ENCODE results near the gene MSLN.
"Not testable (repeated sequence)": the region's sequence is repeated elsewhere in the genome, so short reads cannot be mapped to it uniquely, and the experiment has no call there.

MSLN gene

DNA sequence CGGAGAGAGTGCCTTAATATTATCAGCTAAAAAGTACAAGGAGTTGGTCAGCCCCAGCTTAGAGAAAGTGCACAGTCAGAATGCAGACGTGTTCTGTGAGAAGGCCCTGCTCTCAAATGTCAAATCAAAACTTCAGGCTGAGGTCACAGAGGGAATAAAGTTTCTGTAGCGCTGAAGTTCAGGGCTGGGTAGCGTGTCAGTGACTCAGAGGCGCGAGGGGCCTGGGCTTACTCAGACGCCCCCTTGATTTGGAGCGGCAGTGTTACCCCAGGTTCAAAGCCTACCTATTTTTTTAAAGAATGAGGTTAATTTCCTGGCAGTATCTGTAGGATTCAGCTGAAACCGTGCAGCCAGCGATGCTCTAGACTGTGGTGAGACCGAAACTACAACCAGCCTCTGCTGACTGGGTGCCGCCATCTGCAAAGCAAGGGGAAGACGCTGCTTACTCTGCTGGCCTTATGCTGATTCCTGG is 24.5 kb upstream of the MSLN start:
- DNase-seq (ENCODE audit: low read depth), result no peak

DNA sequence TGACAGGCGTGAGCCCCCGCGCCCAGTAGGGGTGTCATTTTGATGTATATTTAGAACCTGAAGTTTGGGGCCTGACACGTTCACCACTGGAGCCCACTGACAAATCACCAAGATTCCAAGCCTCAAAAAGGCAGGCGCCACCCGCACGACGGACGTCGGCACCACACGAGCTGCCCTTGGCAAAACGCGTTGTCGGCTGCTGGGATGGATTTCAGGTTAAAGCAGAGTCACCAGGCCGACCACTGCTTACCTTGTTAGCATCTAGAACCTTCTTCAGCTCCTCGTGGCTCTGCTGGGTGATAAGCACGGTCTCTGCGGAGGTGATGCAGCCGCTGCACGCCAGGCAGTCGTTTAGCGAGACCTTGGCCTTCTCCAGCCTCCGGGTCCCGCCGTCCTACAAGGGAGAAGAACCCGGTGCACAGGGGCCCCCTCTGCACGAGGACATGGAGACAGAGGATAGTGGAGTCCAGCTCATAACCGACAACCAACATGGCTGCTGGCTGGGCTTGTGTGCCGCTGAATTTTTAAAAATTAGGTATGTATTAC is 23.5 kb upstream of the MSLN start:
- no peak for DNase-seq (ENCODE audit: low read depth)

DNA sequence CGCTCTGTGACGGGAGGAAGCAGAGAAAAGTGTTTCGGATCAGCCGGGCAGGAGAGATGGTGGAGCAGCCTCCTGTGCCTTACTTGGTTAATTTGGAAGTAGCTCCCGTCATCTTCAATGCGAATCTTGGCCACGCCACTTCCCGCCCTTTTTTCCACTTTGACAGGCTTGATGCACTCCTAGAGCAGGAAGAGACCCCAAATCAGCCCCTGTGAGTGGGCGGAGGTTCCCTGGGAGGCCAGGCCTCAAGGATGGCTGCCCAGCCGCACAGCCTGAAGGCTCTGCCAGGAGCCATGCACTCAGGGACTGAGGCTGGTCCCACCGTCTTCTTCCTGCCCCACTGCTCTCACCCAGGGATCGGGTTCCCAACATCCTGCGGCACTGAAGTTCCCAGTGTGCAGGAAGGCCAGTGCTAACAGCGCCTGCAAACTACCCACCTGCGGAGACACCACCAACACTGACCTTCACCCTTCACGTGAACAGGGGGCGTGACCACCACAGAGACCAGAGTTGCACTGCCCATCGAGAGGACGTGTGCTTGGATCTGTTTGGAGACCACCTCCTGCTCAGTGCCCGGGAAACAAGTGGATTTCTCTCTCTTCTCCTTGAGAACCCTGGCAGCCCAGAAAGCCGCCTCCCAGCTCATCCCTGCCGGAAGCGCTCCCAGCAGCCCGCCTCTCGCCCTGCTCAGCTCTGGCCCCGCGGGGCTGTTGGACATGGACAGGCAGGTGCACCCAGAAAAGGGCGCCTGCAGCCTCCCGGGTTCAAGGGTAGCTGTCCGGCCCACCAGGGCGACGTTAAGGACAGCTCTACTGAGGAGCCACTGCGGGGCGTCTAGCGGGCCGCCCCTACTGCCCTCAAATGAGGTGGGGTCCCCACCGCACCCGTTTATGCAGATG is 20.7 kb upstream of the MSLN start:
- no peak for DNase-seq (ENCODE audit: low read depth)

DNA sequence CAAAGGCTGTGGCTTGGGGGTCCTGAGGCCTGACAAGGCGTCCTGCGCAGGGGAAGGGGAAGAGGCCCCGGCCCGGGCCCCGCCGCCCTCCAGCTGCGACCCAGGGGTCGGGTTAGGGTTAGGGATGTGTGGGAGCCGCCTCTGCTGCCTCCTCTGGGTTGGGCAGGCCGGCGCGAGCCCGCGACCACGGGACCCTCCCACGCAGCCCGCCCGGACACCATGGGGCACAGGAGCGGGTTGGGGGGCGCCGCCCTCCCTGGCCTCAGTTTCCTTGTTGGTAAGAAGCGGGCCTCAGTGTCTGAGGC is 20.1 kb upstream of the MSLN start:
- DNase-seq (ENCODE audit: low read depth), result no peak

DNA sequence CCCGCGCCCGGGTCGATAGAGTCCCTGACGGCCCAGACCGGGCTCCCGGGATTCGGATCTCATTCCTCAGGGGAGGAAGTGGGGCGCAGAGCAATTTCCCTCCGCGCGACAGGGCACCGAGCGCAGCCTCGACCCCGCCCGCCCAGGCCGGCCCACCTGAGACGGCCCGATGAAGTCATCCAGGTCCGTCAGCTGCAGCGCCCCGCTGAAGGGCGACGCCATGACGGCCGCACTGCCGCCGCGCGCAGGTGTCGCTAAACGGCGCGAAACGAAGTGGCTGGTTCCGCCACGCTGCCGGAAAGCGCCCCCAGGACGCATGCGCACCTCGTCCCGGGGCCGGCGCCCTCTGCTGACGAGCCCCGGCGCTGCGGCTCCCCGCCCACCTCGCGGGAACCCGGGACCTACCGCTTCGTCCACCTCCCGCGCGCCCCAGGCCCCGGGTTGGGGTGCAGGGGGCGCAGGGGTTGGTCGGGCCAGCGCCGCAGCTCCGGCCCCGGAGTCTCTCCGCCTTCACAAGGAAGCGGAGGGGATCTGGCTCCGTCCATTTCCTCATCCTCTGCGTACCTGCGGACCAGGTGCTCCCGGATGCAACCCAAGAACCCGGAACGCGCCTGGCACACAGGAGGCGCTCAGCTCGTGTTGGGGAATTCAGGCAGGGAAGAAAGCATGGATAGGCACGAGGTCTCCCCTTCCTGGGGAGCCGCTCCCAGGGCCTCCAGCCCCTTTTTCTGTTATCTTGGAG is 19.6 kb upstream of the MSLN start, which contains the start of gene CIAO3:
Gene CIAO3, minus strand, starts transcription at position 234 of the 742 bp plus-strand sequence. Its CDS starts 12 bp downstream, at position 222.
- peak; percentile 86 for DNase-seq (ENCODE audit: low read depth)

DNA sequence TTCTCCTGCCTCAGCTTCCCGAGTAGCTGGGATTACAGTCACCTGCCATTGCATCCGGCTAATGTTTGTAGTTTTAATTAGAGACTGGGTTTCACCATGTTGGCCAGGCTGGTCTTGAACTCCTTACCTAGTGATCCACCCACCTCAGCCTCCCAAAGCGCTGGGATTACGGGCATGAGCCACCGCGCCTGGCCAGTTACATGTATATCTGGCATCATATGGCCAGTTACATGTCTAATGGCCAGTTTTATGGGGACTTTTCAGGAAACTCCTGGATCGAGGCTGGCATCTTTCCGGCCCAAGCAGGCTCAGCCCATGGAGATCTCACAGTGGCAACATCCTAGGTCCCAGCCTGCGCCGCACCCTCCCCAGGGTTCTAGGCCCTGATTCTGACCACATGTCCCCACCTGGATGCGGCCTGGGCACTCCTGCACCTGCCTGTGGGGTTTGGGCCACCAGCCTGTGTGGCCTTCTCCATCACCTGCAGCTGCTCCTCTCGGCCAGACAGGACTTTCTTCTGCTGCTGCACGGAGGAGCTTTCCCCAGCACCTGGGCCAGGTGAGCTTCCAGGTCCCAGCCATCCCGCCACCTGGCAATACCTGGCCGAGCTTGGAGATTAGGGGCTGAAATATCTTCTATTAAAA is 18.4 kb upstream of the MSLN start:
- DNase-seq (ENCODE audit: low read depth), result no peak

DNA sequence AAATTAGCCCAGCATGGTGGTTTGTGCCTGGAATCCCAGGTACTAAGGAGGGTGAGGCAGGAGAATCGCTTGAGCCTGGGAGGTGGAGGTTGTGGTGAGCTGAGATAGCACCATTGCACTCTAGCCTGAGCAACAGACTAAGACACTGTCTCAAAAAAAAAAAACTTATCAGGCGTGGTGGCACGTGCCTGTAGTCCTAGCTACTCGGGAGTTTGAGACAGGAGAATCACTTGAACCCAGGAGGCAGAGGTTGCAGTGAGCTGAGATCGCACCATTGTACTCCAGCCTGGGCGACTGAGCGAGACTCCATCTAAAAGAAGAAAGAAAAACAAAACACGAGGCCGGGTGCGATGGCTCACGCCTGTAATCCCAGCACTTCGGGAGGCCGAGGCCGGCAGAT is 17.6 kb upstream of the MSLN start:
- DNase-seq (ENCODE audit: low read depth), result not testable (repeated sequence)

DNA sequence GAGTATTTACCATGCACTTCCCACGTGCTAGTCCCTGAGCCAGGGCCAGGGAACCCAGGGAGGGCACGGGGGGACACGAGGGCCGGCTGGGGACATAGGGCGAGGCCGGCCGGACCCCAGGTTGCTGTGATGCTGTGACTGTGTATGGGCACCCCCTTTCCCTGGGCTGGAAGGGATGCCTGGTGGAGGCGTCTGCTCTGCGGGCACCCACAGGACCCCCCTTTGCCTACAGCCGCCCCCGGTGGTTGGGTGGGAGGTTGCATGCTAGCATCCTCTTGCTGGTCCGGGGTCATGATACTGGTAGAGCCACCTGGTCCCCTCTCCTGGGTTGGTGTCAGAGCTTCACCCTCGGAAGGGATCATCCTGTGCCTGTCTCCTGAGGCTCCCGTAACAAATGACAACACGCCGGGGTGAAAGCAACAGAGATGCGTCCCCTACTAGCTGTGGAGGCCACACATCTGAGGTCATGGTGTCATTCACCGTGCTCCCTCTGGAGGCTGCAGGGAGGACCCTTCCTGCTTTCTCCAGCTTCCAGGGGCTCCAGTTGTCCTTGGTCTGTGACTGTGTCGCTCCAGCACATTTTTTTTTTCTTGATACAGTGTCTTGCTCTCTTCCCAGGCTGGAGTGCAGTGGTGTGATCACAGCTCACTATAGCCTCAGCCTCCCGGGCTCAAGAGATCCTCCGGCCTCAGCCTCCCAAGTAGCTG is 16.6 kb upstream of the MSLN start:
- DNase-seq (ENCODE audit: low read depth), result no peak

DNA sequence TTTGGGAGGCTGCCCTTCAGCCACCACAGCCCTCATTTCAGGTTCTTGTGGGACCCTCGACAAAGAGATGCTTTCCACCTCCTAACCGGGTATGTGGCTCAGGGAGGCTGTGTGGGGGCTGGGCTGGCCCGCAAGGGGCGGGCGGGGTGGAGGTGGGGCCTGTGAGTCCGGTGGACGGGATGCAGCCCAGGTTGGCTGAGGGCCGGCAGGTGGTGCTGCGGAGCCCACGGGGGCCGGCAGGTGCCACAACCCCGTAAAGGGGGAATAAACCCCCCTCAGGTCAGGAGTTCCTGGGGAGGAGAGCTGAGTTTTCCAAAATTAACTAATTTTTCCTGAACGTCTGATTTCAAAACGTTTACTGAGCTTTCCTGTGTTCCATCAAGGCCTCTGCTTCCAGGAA is 14.8 kb upstream of the MSLN start:
- DNase-seq (ENCODE audit: low read depth), result no peak

DNA sequence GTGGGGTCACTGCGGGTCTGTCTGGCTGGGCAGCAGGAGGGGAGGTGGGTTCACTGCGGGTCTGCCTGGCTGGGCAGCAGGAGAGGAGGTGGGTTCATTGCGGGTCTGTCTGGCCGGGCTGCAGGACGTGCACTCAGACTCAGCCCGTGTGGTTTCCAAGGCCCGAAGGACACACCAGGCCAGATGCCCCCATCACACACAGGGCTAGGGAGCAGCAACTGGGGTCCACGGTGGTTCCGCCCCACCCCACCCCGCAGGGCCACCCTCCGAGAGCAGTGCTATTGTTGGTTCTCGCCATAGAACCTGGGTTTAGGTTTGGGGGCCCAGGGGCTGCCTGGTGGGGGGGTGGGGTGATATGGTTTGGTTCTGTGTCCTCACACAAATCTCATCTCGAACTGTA is 13.9 kb upstream of the MSLN start:
- no peak for DNase-seq (ENCODE audit: low read depth)

DNA sequence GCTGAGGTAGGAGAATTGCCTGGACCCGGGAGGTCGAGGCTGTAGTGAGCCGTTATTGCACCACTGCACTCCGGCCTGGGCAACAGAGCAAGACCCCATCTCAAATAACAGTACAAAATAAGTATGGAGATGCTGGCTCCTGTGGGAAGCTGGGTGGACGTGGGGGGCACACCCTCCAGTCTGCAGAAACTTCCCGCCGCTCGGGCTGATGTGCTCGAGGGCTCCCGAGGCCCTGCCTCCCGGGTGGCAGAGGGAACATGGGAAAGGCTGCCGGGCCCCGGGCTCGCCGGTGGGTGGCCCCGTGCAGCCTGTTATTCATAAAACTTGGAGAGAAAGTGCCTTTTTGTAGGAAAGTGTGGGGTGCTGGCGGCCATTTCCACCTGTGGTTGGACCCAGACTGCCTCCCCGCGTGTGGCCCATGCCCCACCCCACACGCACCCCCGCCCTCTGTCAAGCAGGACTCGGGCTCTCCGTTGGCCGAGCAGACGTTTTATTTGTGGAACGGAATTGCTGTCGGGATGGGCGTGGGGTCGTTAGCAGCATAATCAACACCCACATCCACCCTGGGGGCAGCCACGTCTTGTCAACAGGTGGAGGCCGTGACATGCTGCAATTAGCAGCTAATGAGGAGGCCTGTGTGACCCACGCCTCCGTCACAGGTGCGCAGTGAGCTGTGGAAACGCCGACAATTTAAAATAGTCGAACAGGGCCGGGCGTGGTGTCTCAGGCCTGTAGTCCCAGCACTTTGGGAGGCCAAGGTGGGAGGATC is 12.4 kb upstream of the MSLN start:
- DNase-seq (ENCODE audit: low read depth), result no peak

DNA sequence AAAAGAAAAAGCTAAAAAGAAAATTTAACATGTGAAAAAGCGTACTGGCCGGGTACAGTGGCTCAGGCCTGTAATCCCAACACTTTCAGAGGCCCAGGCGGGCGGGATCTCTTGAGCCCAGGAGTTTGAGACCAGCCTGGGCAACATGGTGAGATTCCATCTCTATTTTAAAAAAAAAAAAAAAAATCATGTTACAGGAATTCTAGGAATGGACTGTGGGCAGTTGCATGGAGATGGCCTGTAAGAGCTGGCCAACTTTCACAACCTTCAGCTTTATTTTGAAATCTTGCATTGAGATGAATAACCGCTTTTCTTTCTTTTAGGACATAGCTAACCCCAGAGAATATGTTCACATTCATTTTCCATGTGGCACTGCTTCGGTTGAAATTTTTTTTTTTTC is 11.5 kb upstream of the MSLN start:
- peak; percentile 98 for DNase-seq (ENCODE audit: low read depth)

DNA sequence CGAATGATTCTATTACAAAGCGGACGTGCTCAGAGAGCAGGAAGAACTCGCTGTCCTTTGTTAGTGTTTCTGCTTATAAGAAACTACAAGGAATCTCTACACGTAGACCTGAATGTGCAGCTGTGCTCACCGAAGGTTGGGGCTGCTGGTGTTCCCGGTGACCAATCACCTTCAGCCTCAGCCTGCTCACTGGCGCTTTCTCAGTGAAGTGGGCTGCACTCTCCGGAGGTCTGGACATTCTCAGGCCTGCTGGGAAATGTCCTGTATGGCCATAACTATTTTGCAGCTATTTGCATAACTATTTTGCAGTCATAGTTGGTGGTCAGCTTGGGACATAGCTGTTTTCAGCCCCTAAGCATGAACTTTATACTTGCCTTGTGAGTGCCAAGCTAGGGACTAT is 10.0 kb upstream of the MSLN start:
- DNase-seq (ENCODE audit: low read depth), result peak; percentile 68

DNA sequence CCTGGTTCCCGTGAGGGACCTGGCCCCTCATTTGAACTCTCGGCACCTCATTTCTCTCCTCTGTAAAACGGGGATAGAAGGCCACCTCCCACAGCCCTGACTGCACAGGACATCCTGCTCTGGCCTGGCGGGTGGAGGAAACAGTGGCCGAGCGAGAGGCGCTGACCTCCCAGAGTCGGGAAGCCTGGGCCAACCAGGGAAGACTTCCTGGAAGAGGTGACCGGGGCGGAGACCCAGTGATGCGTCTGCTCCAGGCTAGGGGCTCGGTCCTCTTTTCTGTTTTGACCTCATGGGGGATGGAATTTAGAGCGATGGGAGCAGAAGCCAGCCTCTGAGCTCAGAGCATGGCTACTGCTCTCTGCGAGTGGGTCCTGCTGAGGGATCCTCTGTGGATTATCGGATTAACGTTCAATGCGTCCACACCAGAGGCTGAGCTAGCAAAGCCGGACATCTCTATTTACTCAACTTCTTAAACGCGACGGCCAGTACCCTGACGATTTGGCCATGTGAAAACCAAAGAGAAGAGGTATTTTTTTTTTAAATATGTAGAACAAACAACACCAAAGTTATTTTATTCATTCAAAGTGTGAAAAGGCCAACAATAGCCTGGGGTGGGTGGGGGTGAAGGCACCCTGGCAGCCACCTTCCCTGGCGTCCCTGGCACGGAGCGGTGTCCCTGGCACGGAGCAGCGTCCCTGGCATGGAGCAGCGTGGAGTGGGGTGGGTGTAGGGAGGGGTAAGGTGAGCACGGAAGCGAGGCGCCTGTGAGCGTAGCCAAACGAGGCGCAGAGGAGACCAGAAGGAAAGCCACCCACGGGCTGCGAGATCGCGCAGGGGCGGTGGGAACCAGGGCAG is 9.2 kb upstream of the MSLN start:
- DNase-seq (ENCODE audit: low read depth), result no peak

DNA sequence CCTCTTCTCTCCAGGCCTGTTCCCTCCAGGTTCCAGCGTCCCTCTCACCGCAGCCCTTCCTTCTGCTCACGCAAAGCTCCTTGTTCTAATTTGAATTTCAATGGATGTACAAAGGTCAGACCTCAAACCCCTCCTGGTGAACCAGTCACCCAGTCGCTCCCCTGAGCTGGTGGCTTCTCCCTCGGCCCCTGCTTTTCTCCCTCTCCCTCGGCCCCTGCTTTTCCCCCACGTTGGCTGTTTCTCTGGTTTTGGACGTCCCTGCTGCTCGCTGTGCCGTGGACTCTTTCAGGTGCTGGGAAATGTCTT is 8.6 kb upstream of the MSLN start:
- DNase-seq (ENCODE audit: low read depth), result no peak

DNA sequence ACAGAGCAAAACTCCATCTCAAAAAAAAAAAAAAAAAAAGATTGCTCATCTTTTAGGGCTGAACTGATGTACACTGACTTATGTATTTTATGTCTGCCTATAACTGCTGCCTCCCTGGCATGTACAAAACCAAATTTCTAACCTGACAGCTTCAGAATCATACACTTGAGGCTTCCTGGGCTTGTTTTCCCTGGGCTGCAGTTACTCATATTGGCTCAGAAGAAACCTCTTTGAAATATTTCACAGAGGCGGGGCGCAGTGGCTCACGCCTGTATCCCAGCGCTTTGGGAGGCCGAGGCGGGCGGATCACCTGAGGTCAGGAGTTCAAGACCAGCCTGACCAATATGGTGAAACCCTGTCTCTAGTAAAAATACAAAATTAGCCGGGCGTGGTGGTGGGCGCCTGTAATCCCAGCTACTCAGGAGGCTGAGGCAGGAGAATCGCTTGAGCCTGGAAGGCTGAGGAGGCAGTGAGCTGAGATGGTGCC is 6.4 kb upstream of the MSLN start:
- not testable (repeated sequence) for DNase-seq (ENCODE audit: low read depth)

DNA sequence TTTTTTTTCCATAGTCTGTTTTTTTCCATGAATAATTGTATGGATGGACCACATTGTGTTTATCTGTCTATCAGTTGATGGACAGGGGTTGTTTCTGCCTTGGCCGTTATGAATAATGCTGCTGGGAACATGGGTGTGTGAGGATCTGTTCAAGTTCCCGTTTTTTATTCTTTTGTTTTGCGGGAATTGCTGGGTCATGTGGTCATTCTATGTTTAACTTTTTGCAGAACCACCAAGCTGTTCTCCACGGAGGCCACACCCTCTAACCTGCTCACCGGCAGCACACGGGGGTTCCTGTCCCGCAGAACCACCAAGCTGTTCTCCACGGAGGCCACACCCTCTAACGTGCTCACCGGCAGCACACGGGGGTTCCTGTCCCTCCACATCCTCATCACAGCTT is 5.9 kb upstream of the MSLN start:
- DNase-seq (ENCODE audit: low read depth), result no peak

DNA sequence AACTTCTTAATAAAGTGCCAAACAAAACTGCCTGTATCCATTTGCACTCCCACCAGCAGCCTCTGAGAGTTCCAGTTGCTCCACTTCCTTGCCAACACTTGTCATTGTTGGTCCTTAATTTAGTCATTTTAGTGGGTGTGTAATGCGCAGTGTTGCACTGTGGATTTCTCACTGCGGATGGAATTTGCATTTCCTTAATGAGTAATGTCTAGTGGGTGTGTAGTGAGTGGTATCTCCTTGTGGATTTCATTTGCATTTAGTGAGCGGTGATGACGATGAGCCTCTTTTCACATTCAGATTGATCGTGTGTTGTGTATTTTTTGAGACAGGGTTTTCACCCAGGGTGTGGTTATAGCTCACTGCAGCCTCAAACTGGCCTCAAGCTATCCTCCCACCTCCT is 4.1 kb upstream of the MSLN start:
- no peak for DNase-seq (ENCODE audit: low read depth)

DNA sequence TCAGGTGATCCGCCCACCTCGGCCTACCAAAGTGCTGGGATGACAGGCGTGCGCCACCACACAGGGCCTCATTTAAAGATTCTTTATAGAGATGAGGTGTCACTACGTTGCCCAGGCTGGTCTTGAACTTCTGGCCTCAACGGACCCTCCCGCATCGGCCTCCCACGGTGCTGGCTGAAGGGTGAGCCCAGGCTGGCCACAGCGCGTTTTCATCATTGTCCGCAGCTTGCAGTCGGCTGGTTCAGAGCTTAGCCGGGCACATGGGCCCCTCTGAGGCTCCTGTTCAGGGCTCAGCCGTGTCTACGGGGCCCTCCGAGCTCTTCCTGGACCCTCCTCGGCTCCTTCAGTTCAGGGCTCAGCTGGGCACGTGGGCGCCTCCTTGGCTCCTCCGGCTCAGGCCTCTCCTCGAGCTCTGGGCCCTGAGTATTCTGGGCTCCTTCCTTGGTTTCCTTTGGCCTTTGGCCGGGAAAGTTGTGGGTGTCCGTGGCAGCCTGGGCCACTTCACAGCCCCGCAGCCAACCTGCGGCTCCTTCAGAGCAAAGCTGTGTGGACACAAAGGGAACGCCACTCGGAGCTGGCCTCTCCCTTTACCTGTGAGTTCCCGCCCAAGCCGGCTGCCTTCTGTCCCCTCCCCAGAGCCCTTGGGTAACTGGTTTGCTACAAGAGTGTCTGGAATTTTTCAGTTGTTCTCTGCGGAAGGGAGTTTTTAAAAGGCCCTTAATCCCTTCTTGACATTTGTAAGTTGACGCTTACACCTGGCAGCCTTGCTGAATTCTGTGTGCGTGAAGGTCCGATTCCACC is 1.2 kb upstream of the MSLN start:
- DNase-seq (ENCODE audit: low read depth), result no peak

Data from amniotic epithelial cell (primary cell).